Left ventricle myocardium inferior (tissue), 1 donor: ENCODE measurements around the gene TPPP3. TPM values are rescaled to one million over a fixed set of nuclear protein-coding genes. Genes with fewer than 3 reads are reported as not detected.

Source experiments
- DNase-seq: peaks from one replicate; pipeline ENCODE4 v3.0.0-alpha.2; 2020
- H3K27ac ChIP-seq: fragments of 200-600 bp; replicated peaks from 2 replicates; pipeline ENCODE4 v1.8.0; 2021
- H3K27me3 ChIP-seq: fragments of 200-600 bp; 2 replicates; pipeline ENCODE4 v1.8.0; 2021; ENCODE audit warnings: low read depth
- H3K36me3 ChIP-seq: fragments of 200-600 bp; 2 replicates; pipeline ENCODE4 v1.8.0; 2021
- H3K4me1 ChIP-seq: fragments of 200-600 bp; 2 replicates; pipeline ENCODE4 v1.8.0; 2021
- H3K4me3 ChIP-seq: fragments of 200-600 bp; 2 replicates; pipeline ENCODE4 v1.8.0; 2021; ENCODE audit warnings: mild to moderate bottlenecking, moderate library complexity
- H3K9me3 ChIP-seq: fragments of 200-600 bp; replicated peaks from 2 replicates; pipeline ENCODE4 v1.8.0; 2021
- intact Hi-C: fragments of 100-400 bp; cut with micrococcal nuclease; formaldehyde crosslinking; loops from one replicate; pipeline ENCODE4 v1.11.0; 2022
- total RNA-seq: library from RNA; stranded (reverse); fragmentation: NEBNext Ultra II Directional; extraction: Animal tissue kit (Norgen Biotek cat#: 25700); gene quantifications from one replicate; pipeline ENCODE4 v1.2.1, GENCODE V29; 2021
- TF ChIP-seq, protein P1 (sequence below): fragments of 200-600 bp; IDR thresholded peaks from 2 replicates; pipeline ENCODE4 v1.8.0; 2021; ENCODE audit warnings: antibody characterized with exemption, mild to moderate bottlenecking, borderline replicate concordance
- donor health status: DM: no; HTN: yes; CAD: no; lungs with severe emphysema.

Gene TPPP3
- total RNA-seq, 1 donor from 2014 or later, result 15.5 TPM

DNA sequence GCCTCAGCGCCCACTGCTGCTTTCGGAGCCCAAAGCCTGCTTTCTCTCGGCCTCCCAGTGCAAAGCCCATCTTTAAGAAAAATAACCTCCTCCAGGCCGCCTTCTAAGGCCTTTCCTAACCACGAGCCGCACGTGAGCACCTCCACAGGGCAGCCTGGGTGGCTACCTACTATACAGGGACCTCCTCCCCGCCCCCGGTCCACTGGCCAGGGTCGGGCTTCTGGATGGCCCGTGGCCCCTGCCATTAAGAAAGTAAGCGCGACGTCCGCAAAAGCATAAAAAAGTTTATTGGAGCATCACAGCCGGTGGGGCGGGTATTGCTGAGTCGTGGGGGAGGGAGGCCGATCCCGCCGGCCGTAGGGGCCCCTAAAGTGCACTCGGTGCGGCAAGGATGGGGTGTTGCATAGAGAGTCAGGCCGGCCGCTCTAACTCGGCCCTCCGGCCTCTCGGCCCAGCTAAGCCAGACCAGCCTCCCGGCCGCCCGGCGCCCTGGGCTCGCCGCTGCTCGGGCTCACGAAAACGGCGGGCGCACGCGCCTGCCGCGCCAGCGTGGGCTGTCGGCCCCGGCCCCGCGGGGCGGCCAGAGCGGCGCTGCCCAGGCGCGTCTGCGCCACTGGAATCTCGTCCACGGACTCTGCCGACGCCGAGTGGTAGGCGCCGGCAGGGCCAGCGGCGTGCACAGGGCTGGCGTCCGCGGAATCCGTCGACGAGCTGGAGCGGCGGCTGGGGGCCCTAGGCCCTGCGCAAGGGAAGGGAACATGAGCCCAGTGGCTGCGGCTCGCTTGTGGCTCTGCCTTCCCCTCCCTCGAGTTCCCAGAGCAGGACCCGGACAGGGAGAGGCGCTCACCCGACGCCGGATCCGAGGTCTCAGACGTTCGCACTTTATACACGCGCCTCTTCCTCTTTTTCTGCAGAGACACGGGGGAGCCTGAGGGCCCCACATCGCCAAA, 1.1 kb upstream of the TPPP3 start:
- DNase-seq, result no peak
- peak overlapping the region; percentile 72 for H3K27ac ChIP-seq
- no peaks in the 10 kb centered on the region for H3K36me3 ChIP-seq
- intact Hi-C loops, result no loop called here
- TF ChIP-seq, protein P1, sequence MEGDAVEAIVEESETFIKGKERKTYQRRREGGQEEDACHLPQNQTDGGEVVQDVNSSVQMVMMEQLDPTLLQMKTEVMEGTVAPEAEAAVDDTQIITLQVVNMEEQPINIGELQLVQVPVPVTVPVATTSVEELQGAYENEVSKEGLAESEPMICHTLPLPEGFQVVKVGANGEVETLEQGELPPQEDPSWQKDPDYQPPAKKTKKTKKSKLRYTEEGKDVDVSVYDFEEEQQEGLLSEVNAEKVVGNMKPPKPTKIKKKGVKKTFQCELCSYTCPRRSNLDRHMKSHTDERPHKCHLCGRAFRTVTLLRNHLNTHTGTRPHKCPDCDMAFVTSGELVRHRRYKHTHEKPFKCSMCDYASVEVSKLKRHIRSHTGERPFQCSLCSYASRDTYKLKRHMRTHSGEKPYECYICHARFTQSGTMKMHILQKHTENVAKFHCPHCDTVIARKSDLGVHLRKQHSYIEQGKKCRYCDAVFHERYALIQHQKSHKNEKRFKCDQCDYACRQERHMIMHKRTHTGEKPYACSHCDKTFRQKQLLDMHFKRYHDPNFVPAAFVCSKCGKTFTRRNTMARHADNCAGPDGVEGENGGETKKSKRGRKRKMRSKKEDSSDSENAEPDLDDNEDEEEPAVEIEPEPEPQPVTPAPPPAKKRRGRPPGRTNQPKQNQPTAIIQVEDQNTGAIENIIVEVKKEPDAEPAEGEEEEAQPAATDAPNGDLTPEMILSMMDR, result no peak
- H3K27me3 ChIP-seq, result peaks cover 19% of the 10 kb centered on the region
- peaks cover 81% of the 10 kb centered on the region for H3K4me1 ChIP-seq
- H3K9me3 ChIP-seq, result no peaks in the 10 kb centered on the region
- peak overlapping the region; percentile 66 for H3K4me3 ChIP-seq

DNA sequence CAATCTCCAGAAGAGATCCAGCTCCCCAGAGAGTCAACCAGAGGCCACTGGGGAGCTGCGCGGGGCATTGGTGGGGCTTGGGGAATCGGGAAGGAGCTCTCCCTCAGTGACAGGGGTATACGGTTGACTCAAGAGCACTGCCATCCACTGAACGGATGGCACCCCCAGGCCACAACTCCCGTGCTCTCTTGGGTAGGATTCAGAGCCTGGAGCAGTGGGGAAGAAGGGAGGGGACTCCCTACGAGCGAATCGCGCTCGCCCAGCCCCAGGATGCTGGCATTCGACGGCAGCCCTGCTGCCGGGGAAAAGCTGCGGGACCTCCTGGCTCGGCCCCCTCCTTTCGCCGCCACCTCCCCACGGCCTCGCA, 473 bp upstream of the TPPP3 start:
- Histone ChIP-seq H3K4me3 (peak overlapping the region; percentile 66), H3K36me3 (no peaks in the 10 kb centered on the region), H3K9me3 (no peaks in the 10 kb centered on the region), H3K4me1 (peaks cover 75% of the 10 kb centered on the region), H3K27me3 (peaks cover 19% of the 10 kb centered on the region), H3K27ac (peak overlapping the region; percentile 72)
- intact Hi-C loops, result no loop called here
- TF ChIP-seq, protein P1, result no peak
- DNase-seq, result no peak

- H3K4me3 ChIP-seq, result peak overlapping the region; percentile 66
- peaks cover 19% of the 10 kb centered on the region for H3K27me3 ChIP-seq
- no peak for DNase-seq
- H3K36me3 ChIP-seq, result no peaks in the 10 kb centered on the region
- TF ChIP-seq, protein P1, result no peak
- peaks cover 64% of the 10 kb centered on the region for H3K4me1 ChIP-seq
- H3K9me3 ChIP-seq, result no peaks in the 10 kb centered on the region
- peak overlapping the region; percentile 69 for H3K27ac ChIP-seq
- intact Hi-C loops, result no loop called here
Observed at GRCh38 chr16:67392301-67393059, 818 bp downstream of the TPPP3 start.

GRCh38 chr16:67391424-67392300, 1.6 kb downstream of the TPPP3 start:
- Histone ChIP-seq H3K9me3 (no peaks in the 10 kb centered on the region), H3K4me1 (peaks cover 56% of the 10 kb centered on the region), H3K27me3 (peaks cover 19% of the 10 kb centered on the region), H3K36me3 (no peaks in the 10 kb centered on the region), H3K27ac (peak overlapping the region; percentile 69), H3K4me3 (peak overlapping the region; percentile 66)
- no peak for DNase-seq
- intact Hi-C loops, result no loop called here
- TF ChIP-seq, protein P1, result no peak
